C1 segment of cervical spinal cord (tissue), 14 donors: Measurements from ENCODE around the gene PRKCA.

ENCODE experiments used
- DNase-seq, 14 donors: peaks; one replicate each; lab custom pipeline; 2025; lab: John Stamatoyannopoulos, UW

Gene PRKCA

GRCh38 chr17:66830451-66830850 lies 528.0 kb downstream of the PRKCA start:
- DNase-seq: no peak

GRCh38 chr17:66831383-66832210 lies 529.2 kb downstream of the PRKCA start:
- DNase-seq: no peak

- no peak for DNase-seq
Observed at GRCh38 chr17:66833201-66833600, 530.8 kb downstream of the PRKCA start.

- no peak for DNase-seq
Observed at GRCh38 chr17:66834426-66834918, 532.1 kb downstream of the PRKCA start.

- DNase-seq: no peak
Observed at GRCh38 chr17:66834919-66835454, 532.6 kb downstream of the PRKCA start, which contains the start of gene CACNG5. Gene CACNG5, plus strand, starts transcription at chr17:66835117. Its CDS starts 42,216 bp downstream, at chr17:66877333.

- DNase-seq: no peak
Observed at GRCh38 chr17:66835476-66835875, 533.1 kb downstream of the PRKCA start.

- no peak for DNase-seq
Observed at GRCh38 chr17:66836063-66837005, 533.9 kb downstream of the PRKCA start.

GRCh38 chr17:66837226-66837625 lies 534.8 kb downstream of the PRKCA start:
- DNase-seq: no peak

- no peak for DNase-seq
Observed at GRCh38 chr17:66837885-66838665, 535.7 kb downstream of the PRKCA start.

GRCh38 chr17:66839616-66840015 lies 537.2 kb downstream of the PRKCA start:
- DNase-seq: no peak

GRCh38 chr17:66840061-66840460 lies 537.6 kb downstream of the PRKCA start:
- DNase-seq: no peak

GRCh38 chr17:66841328-66841727 lies 538.9 kb downstream of the PRKCA start:
- DNase-seq: no peak

GRCh38 chr17:66841744-66842143 lies 539.3 kb downstream of the PRKCA start:
- no peak for DNase-seq

- no peak for DNase-seq
Observed at GRCh38 chr17:66842505-66842904, 540.1 kb downstream of the PRKCA start.

GRCh38 chr17:66842959-66843358 lies 540.5 kb downstream of the PRKCA start:
- no peak for DNase-seq

GRCh38 chr17:66843627-66844026 lies 541.2 kb downstream of the PRKCA start:
- no peak for DNase-seq

- DNase-seq: no peak
Observed at GRCh38 chr17:66847704-66848103, 545.3 kb downstream of the PRKCA start.

GRCh38 chr17:66848496-66848895 lies 546.1 kb downstream of the PRKCA start:
- no peak for DNase-seq

GRCh38 chr17:66849032-66849655 lies 546.7 kb downstream of the PRKCA start:
- DNase-seq: no peak

- no peak for DNase-seq
Observed at GRCh38 chr17:66849851-66850580, 547.6 kb downstream of the PRKCA start.
